ENCODE data around the gene EI24. TPM values are rescaled to one million over a fixed set of nuclear protein-coding genes. Genes with fewer than 3 reads are reported as not detected.
"Not testable (repeated sequence)": the region's sequence is repeated elsewhere in the genome, so short reads cannot be mapped to it uniquely, and the experiment has no call there.

The EI24 gene
- total RNA-seq, 4 donors from 2014 or later = 59.8 to 88.5 (median 76.1) TPM

- Histone ChIP-seq H3K4me3 (no peak overlapping the region), H3K9me3 (no peaks in the 10 kb centered on the region), H3K4me1 (no peaks in the 10 kb centered on the region), H3K27ac (no peak overlapping the region), H3K36me3 (no peaks in the 10 kb centered on the region), H3K27me3 (no peaks in the 10 kb centered on the region)
- DNase-seq (ENCODE audit: low spot score in 2 of 2) = no peak
- 42 to 56% methylated on average over 1 of the region's 1 CpG for WGBS, 2 donors
- no peak for TF ChIP-seq POLR2A (IDR thresholded peaks at IDR 0.05)
- no peak for TF ChIP-seq EP300 (IDR thresholded peaks at IDR 0.05)
- TF ChIP-seq, protein P1, sequence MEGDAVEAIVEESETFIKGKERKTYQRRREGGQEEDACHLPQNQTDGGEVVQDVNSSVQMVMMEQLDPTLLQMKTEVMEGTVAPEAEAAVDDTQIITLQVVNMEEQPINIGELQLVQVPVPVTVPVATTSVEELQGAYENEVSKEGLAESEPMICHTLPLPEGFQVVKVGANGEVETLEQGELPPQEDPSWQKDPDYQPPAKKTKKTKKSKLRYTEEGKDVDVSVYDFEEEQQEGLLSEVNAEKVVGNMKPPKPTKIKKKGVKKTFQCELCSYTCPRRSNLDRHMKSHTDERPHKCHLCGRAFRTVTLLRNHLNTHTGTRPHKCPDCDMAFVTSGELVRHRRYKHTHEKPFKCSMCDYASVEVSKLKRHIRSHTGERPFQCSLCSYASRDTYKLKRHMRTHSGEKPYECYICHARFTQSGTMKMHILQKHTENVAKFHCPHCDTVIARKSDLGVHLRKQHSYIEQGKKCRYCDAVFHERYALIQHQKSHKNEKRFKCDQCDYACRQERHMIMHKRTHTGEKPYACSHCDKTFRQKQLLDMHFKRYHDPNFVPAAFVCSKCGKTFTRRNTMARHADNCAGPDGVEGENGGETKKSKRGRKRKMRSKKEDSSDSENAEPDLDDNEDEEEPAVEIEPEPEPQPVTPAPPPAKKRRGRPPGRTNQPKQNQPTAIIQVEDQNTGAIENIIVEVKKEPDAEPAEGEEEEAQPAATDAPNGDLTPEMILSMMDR (IDR thresholded peaks at IDR 0.05) = no peak
Measured at GRCh38 chr11:125535585-125535984, 33.7 kb upstream of the EI24 start.

- H3K4me1 ChIP-seq; H3K27me3 ChIP-seq; H3K9me3 ChIP-seq; DNase-seq (ENCODE audit: low spot score in 2 of 2); H3K27ac ChIP-seq; H3K36me3 ChIP-seq; H3K4me3 ChIP-seq: not testable (repeated sequence)
- no CpG with 5 or more reads among the region's 19 CpGs for WGBS, 2 donors
Measured at GRCh38 chr11:125536834-125537233, 32.4 kb upstream of the EI24 start.

GRCh38 chr11:125542709-125543108 is 26.6 kb upstream of the EI24 start:
- no peaks in the 10 kb centered on the region for H3K27me3 ChIP-seq
- no peak for DNase-seq (ENCODE audit: low spot score in 2 of 2)
- no peaks in the 10 kb centered on the region for H3K36me3 ChIP-seq
- TF ChIP-seq, protein P1 (IDR thresholded peaks at IDR 0.05) = no peak
- TF ChIP-seq EP300 (IDR thresholded peaks at IDR 0.05) (no peak), POLR2A (IDR thresholded peaks at IDR 0.05) (no peak)
- H3K4me1 ChIP-seq = no peaks in the 10 kb centered on the region
- no peak overlapping the region for H3K27ac ChIP-seq
- H3K4me3 ChIP-seq = no peak overlapping the region
- peaks cover 0 to 8% (median 0%) of the 10 kb centered on the region in 4 donors for H3K9me3 ChIP-seq

DNA sequence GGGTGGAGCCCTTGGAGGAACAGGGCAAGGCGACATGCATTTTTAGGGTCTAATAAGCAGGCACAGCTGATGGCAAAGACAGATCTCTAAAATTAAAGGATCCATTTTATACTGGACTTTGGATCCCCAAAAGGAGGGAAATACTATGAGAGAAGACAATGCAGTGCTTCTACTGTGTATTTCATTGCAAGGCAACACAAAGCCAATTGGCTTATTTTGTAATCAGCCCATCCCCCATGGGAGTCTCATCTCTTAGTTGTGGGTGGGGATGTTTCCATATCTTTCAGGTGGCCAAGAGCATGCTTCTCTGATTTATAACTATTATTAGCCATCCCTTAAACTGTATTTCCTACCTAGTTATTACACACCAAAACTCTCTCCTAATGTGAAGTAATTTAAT is 18.5 kb upstream of the EI24 start:
- no peak overlapping the region for H3K27ac ChIP-seq
- no peaks in the 10 kb centered on the region for H3K27me3 ChIP-seq
- TF ChIP-seq EP300 (IDR thresholded peaks at IDR 0.05) = no peak
- TF ChIP-seq, protein P1 (IDR thresholded peaks at IDR 0.05) = no peak
- TF ChIP-seq POLR2A (IDR thresholded peaks at IDR 0.05) = no peak
- H3K36me3 ChIP-seq = no peaks in the 10 kb centered on the region
- DNase-seq (ENCODE audit: low spot score in 2 of 2) = no peak
- H3K9me3 ChIP-seq = peaks cover 0 to 30% (median 6%) of the 10 kb centered on the region in 4 donors
- WGBS, 2 donors = 93 to 100% methylated on average over 1 of the region's 1 CpG
- H3K4me3 ChIP-seq = no peak overlapping the region
- no peaks in the 10 kb centered on the region for H3K4me1 ChIP-seq

GRCh38 chr11:125551835-125552342 is 17.4 kb upstream of the EI24 start:
- no peaks in the 10 kb centered on the region for H3K4me1 ChIP-seq
- no peak for DNase-seq (ENCODE audit: low spot score in 2 of 2)
- TF ChIP-seq POLR2A (IDR thresholded peaks at IDR 0.05) = no peak
- TF ChIP-seq, protein P1 (IDR thresholded peaks at IDR 0.05) = no peak
- TF ChIP-seq EP300 (IDR thresholded peaks at IDR 0.05) = no peak
- no peaks in the 10 kb centered on the region for H3K27me3 ChIP-seq
- WGBS, 2 donors = 25 to 50% methylated on average over 1 of the region's 1 CpG
- peaks cover 0 to 30% (median 6%) of the 10 kb centered on the region in 4 donors for H3K9me3 ChIP-seq
- no peak overlapping the region for H3K27ac ChIP-seq
- no peak overlapping the region for H3K4me3 ChIP-seq
- no peaks in the 10 kb centered on the region for H3K36me3 ChIP-seq

- H3K4me3 ChIP-seq = no peak overlapping the region
- peaks cover 0 to 30% (median 6%) of the 10 kb centered on the region in 4 donors for H3K9me3 ChIP-seq
- no peak for DNase-seq (ENCODE audit: low spot score in 2 of 2)
- no peak for TF ChIP-seq EP300 (IDR thresholded peaks at IDR 0.05)
- TF ChIP-seq, protein P1 (IDR thresholded peaks at IDR 0.05) = no peak
- no peak for TF ChIP-seq POLR2A (IDR thresholded peaks at IDR 0.05)
- no peaks in the 10 kb centered on the region for H3K27me3 ChIP-seq
- no peaks in the 10 kb centered on the region for H3K36me3 ChIP-seq
- no peak overlapping the region for H3K27ac ChIP-seq
- H3K4me1 ChIP-seq = no peaks in the 10 kb centered on the region
- 93 to 98% methylated on average over 2 of the region's 2 CpGs for WGBS, 2 donors
Measured at GRCh38 chr11:125552927-125553326, 16.4 kb upstream of the EI24 start.

Measured in tibial nerve (tissue), 4 donors.